CD4-positive, alpha-beta T cell (primary cell): ENCODE results near the gene XPC. TPM values are rescaled to one million over a fixed set of nuclear protein-coding genes. Genes with fewer than 3 reads are reported as not detected.

Experiments
- ATAC-seq: fragments of 200-7000 bp; cut with Tn5 transposase; one replicate; pipeline ENCODE4 v1.10.0; 2022; ENCODE audit warnings: mild to moderate bottlenecking; ENCODE audit not compliant: poor library complexity
- CTCF ChIA-PET: fragments of 350-600 bp; sonication (Branson Sonifier 250); formaldehyde crosslinking; loops from one replicate; lab custom pipeline; 2021; ENCODE audit warnings: antibody characterized with exemption, inconsistent platforms; lab: Charles Lee
- POLR2A ChIA-PET: fragments of 350-600 bp; sonication (Branson Sonifier 250); formaldehyde crosslinking; loops from one replicate; lab custom pipeline; 2021; ENCODE audit warnings: antibody characterized with exemption, inconsistent platforms; lab: Charles Lee
- DNase-seq, 14 experiments: peaks; one replicate each; pipeline ENCODE4 v3.0.0-alpha.2; 2013 to 2020; ENCODE audit warnings: mixed read lengths in 2 of 14
- H3K27ac ChIP-seq, 2 donors: one replicate each; pipeline versions ENCODE4 v1.5.1 to v1.7.0; 2013; ENCODE audit warnings: low read length in 2 of 2, low read depth in 1 of 2, mild to moderate bottlenecking in 1 of 2
- H3K27me3 ChIP-seq, 2 experiments: 1 replicate in 1 of 2; 2 replicates in 1 of 2; pipeline versions ENCODE4 v1.6.1 to v1.7.0; 2013; ENCODE audit warnings: low read length in 2 of 2, control low read depth in 1 of 2, mild to moderate bottlenecking in 1 of 2, moderate library complexity in 1 of 2; ENCODE audit not compliant: insufficient read depth in 2 of 2, control insufficient read depth in 1 of 2
- H3K36me3 ChIP-seq: one replicate; pipeline ENCODE4 v1.6.1; 2013; ENCODE audit warnings: low read length, control low read depth; ENCODE audit not compliant: insufficient read depth
- H3K4me1 ChIP-seq: one replicate; pipeline ENCODE4 v1.6.1; 2013; ENCODE audit warnings: low read length, control low read depth; ENCODE audit not compliant: insufficient read depth
- H3K4me3 ChIP-seq: one replicate; pipeline ENCODE4 v1.5.1; 2013; ENCODE audit warnings: mild to moderate bottlenecking, low read length, moderate library complexity
- H3K9me3 ChIP-seq, 2 experiments: 1 replicate in 1 of 2; 2 replicates in 1 of 2; pipeline versions ENCODE4 v1.6.1 to v1.7.0; 2013; ENCODE audit warnings: low read length in 2 of 2, mild to moderate bottlenecking in 2 of 2, control low read depth in 1 of 2, moderate library complexity in 1 of 2; ENCODE audit not compliant: control insufficient read depth in 1 of 2, insufficient read depth in 1 of 2
- H3K27ac Mint-ChIP-seq: one replicate; pipeline ENCODE4 v1.8.0; 2020; ENCODE audit warnings: mixed read lengths
- H3K27me3 Mint-ChIP-seq: one replicate; pipeline ENCODE4 v1.8.0; 2021; ENCODE audit warnings: mixed read lengths
- H3K36me3 Mint-ChIP-seq: one replicate; pipeline ENCODE4 v1.8.0; 2021; ENCODE audit warnings: low read depth, mixed read lengths
- H3K4me1 Mint-ChIP-seq: one replicate; pipeline ENCODE4 v1.8.0; 2021; ENCODE audit warnings: low read depth, mixed read lengths
- H3K4me3 Mint-ChIP-seq: one replicate; pipeline ENCODE4 v1.8.0; 2020; ENCODE audit warnings: mild to moderate bottlenecking, mixed read lengths
- H3K9me3 Mint-ChIP-seq: one replicate; pipeline ENCODE4 v1.8.0; 2020; ENCODE audit warnings: mixed read lengths
- intact Hi-C, 2 experiments: fragments of 100-400 bp; cut with DNase I in 1 of 2; cut with micrococcal nuclease in 1 of 2; formaldehyde crosslinking; loops; one replicate each; pipeline versions ENCODE4 v1.15.1 to v1.9.0; 2023 to 2025; cut with DNase I, micrococcal nuclease
- total RNA-seq, 174 experiments: library from RNA in 2 of 174; stranded (reverse) in 2 of 174; gene quantifications; one replicate each; pipeline ENCODE4 v1.2.3 and lab custom pipeline; 2021 to 2026
- TF ChIP-seq, protein P1 (sequence below): fragments of 200-600 bp; IDR thresholded peaks from one replicate; pipeline ENCODE4 v1.8.0; 2022; ENCODE audit warnings: antibody characterized with exemption, mild to moderate bottlenecking

XPC gene
- total RNA-seq, 2 experiments from 2014 or later: 59.2 to 65.1 TPM

DNA sequence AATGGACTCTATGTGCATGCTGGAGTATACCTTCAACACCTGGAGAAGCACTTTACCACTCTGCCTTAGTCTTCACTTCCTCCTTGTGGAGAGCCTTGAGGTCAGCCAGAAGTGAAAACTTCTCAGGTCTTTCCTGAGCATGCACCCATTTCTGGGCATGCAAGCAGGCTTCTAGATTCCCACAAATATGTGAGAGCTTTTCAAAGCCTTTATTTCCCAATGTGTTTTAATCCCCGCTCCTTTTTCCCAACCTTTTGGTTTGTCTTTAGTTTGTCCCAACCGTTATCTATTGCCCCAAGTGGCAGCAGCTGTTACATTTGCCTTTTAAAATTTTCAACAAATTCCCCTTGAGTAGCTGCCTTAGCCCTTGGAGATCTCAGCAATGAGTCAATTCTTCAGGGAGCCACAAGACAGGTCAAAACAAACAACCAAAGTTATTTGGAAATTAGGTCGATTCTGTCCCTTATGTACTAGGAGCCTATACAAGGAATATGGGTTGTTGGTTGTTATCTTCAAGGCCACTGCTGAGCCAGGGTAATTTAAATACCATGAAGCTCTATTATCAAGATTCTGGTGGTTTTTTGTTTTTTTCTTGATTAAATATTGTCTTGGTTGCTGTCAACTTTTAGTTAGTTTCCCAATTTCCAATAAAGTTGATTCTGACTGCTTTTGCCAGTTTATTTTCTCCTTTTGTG is 44.6 kb upstream of the XPC start:
- H3K9me3 Mint-ChIP-seq: peaks cover 11% of the 10 kb centered on the region
- Histone ChIP-seq H3K4me3 (no peak overlapping the region), H3K27ac (no peak overlapping the region), H3K27me3 (peaks cover 4 to 16% of the 10 kb centered on the region in 2 experiments), H3K9me3 (peaks cover 0 to 9% of the 10 kb centered on the region in 2 experiments), H3K4me1 (no peaks in the 10 kb centered on the region), H3K36me3 (no peaks in the 10 kb centered on the region)
- TF ChIP-seq, protein P1, sequence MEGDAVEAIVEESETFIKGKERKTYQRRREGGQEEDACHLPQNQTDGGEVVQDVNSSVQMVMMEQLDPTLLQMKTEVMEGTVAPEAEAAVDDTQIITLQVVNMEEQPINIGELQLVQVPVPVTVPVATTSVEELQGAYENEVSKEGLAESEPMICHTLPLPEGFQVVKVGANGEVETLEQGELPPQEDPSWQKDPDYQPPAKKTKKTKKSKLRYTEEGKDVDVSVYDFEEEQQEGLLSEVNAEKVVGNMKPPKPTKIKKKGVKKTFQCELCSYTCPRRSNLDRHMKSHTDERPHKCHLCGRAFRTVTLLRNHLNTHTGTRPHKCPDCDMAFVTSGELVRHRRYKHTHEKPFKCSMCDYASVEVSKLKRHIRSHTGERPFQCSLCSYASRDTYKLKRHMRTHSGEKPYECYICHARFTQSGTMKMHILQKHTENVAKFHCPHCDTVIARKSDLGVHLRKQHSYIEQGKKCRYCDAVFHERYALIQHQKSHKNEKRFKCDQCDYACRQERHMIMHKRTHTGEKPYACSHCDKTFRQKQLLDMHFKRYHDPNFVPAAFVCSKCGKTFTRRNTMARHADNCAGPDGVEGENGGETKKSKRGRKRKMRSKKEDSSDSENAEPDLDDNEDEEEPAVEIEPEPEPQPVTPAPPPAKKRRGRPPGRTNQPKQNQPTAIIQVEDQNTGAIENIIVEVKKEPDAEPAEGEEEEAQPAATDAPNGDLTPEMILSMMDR: no peak
- DNase-seq (no peak), ATAC-seq (no peak)
- H3K4me1 Mint-ChIP-seq: no peaks in the 10 kb centered on the region
- peaks cover 39% of the 10 kb centered on the region for H3K27me3 Mint-ChIP-seq
- intact Hi-C loops: no loop called here
- H3K27ac Mint-ChIP-seq: no peak overlapping the region
- no peak overlapping the region for H3K4me3 Mint-ChIP-seq
- peaks cover 4% of the 10 kb centered on the region for H3K36me3 Mint-ChIP-seq
- CTCF ChIA-PET: no interaction called here
- POLR2A ChIA-PET: no interaction called here

DNA sequence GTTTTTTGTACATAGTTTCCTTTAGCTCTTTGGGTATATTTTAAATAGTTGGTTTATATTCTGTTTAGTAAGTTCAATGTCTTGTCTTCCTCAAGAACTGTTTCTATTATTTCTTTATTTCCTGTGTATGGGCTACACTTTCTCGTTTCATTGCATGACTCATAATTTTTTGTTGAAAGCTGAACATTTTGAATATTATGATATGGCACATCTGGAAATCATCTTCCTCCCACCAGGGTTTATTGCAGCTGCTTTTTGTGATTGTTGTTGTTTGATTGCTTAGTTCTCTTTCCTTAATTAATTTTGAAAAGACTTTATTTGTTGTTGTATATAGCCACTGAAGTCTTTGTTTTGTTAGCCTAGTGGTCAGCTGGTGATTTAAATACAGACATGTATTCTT is 44.1 kb upstream of the XPC start:
- intact Hi-C loops: no loop called here
- Mint-ChIP-seq H3K4me1 (no peaks in the 10 kb centered on the region), H3K27ac (no peak overlapping the region), H3K4me3 (no peak overlapping the region), H3K36me3 (peaks cover 4% of the 10 kb centered on the region), H3K9me3 (peaks cover 11% of the 10 kb centered on the region), H3K27me3 (peaks cover 39% of the 10 kb centered on the region)
- Histone ChIP-seq H3K4me3 (no peak overlapping the region), H3K27ac (no peak overlapping the region), H3K9me3 (peaks cover 0 to 9% of the 10 kb centered on the region in 2 experiments), H3K36me3 (no peaks in the 10 kb centered on the region), H3K4me1 (no peaks in the 10 kb centered on the region), H3K27me3 (peaks cover 4 to 16% of the 10 kb centered on the region in 2 experiments)
- TF ChIP-seq, protein P1: no peak
- ChIA-PET POLR2A (no interaction called here), CTCF (no interaction called here)
- DNase-seq (no peak), ATAC-seq (no peak)

DNA sequence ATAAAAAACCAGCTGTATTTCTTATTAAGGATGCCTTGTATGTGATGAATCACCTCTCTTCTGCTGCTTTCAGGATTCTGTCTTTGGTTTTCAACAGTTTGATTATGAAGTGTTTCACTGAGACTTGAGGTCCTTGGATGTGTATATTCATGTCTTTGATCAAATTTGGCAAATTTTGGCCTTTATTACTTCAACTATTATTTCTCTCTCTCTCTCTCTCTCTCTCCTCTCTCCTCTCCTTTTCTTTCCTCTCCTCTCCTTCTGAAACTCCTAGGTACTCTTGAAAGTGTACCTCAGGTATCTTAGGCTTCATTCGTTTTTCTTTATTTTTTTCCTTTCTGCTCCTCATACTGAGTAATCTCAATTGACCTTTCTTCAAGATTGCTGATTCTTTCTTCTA is 43.5 kb upstream of the XPC start:
- H3K27ac ChIP-seq: no peak overlapping the region
- H3K4me1 ChIP-seq: no peaks in the 10 kb centered on the region
- no peaks in the 10 kb centered on the region for H3K4me1 Mint-ChIP-seq
- H3K27ac Mint-ChIP-seq: no peak overlapping the region
- H3K36me3 Mint-ChIP-seq: peaks cover 4% of the 10 kb centered on the region
- H3K27me3 Mint-ChIP-seq: peaks cover 37% of the 10 kb centered on the region
- TF ChIP-seq, protein P1: no peak
- peaks cover 11% of the 10 kb centered on the region for H3K9me3 Mint-ChIP-seq
- no peak overlapping the region for H3K4me3 ChIP-seq
- H3K4me3 Mint-ChIP-seq: no peak overlapping the region
- intact Hi-C loops: no loop called here
- ChIA-PET POLR2A (no interaction called here), CTCF (no interaction called here)
- H3K9me3 ChIP-seq: peaks cover 0 to 9% of the 10 kb centered on the region in 2 experiments
- H3K27me3 ChIP-seq: peaks cover 4 to 16% of the 10 kb centered on the region in 2 experiments
- ATAC-seq: no peak
- no peak for DNase-seq
- H3K36me3 ChIP-seq: no peaks in the 10 kb centered on the region
